ENCODE results near the gene KCNT1.

DNA sequence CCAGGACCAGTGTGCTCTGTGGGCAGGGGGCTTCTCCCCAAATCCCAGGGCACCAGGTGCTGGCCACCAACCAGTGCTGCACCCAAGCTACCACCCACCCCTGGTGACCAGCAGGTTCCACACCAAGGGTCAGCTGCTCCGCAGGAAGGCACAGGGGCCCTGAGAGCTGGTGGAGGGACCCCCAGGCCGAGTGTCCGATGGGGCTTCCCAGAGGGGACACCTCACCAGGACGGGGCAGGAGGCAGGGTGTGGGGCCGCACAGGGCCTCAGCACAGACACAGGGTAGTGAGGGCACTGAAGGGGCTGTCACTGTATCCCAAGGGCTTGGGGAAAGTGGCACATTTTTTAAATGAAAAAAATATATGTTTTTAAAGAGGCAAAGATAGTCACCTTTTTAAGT lies 20.8 kb upstream of the KCNT1 start:
- TF ChIP-seq CTCF (IDR thresholded peaks at IDR 0.05): no peak
- no peak for TF ChIP-seq POLR2A (IDR thresholded peaks at IDR 0.05)

Data from vagina (tissue), 2 donors.